Natural killer cell treated with Interleukin-12 subunit alpha and Interleukin-12 subunit beta and Interleukin-15 and Interleukin-18, amount 100 ng/mL, for 72 hours (primary cell): Measurements from ENCODE around the gene HJURP. TPM values are rescaled to one million over a fixed set of nuclear protein-coding genes. Genes with fewer than 3 reads are reported as not detected.

ENCODE experiments used
- ATAC-seq, 2 donors: fragments of 150-1000 bp; cut with Tn5 transposase in 1 of 2; sonication (Bioruptor Pico), chemical (Tn5 transposase) in 1 of 2; 2 replicates each; pipeline ENCODE4 v1.10.0; 2021
- DNase-seq: peaks from one replicate; pipeline ENCODE4 v3.0.0; 2022; ENCODE audit warnings: low spot score
- H3K27ac Mint-ChIP-seq, 2 donors: 1 replicate in 1 of 2; 2 replicates in 1 of 2; pipeline ENCODE4 v1.8.0; 2022; ENCODE audit warnings: mixed read lengths in 2 of 2, mild to moderate bottlenecking in 1 of 2, moderate library complexity in 1 of 2
- H3K27me3 Mint-ChIP-seq, 2 donors: 1 replicate in 1 of 2; 2 replicates in 1 of 2; pipeline ENCODE4 v1.8.0; 2022; ENCODE audit warnings: mixed read lengths in 2 of 2
- H3K36me3 Mint-ChIP-seq: one replicate; pipeline ENCODE4 v1.8.0; 2022; ENCODE audit warnings: mixed read lengths
- H3K4me1 Mint-ChIP-seq, 2 donors: 1 replicate in 1 of 2; 2 replicates in 1 of 2; pipeline ENCODE4 v1.8.0; 2022; ENCODE audit warnings: low read depth in 2 of 2, mixed read lengths in 2 of 2, mild to moderate bottlenecking in 1 of 2
- H3K4me3 Mint-ChIP-seq: one replicate; pipeline ENCODE4 v1.8.0; 2022; ENCODE audit warnings: mixed read lengths
- H3K9me3 Mint-ChIP-seq: 2 replicates; pipeline ENCODE4 v1.8.0; 2022; ENCODE audit warnings: mixed read lengths
- total RNA-seq, 2 donors: library from RNA; stranded (reverse); gene quantifications; one replicate each; pipeline ENCODE4 v1.2.3, GENCODE V29; 2022

The HJURP gene
- total RNA-seq, 2 donors from 2014 or later: 35.6 to 76.6 TPM

- Mint-ChIP-seq H3K4me1 (no peaks in the 10 kb centered on the region), H3K36me3 (no peaks in the 10 kb centered on the region), H3K27me3 (peaks cover 1 to 7% of the 10 kb centered on the region in 2 donors), H3K9me3 (no peaks in the 10 kb centered on the region), H3K4me3 (no peak overlapping the region), H3K27ac (no peak overlapping the region)
- no peak for DNase-seq
- ATAC-seq: peak in 1 of 2 donors; percentile 26
These were observed 23.2 kb downstream of the HJURP start for GRCh38 chr2:233831011-233831721.

GRCh38 chr2:233830111-233830802 lies 24.1 kb downstream of the HJURP start:
- H3K9me3 Mint-ChIP-seq: no peaks in the 10 kb centered on the region
- no peaks in the 10 kb centered on the region for H3K4me1 Mint-ChIP-seq
- H3K4me3 Mint-ChIP-seq: no peak overlapping the region
- no peak overlapping the region for H3K27ac Mint-ChIP-seq
- ATAC-seq: peak; percentile 4 to 36
- H3K27me3 Mint-ChIP-seq: peaks cover 6 to 7% of the 10 kb centered on the region in 2 donors
- peak; percentile 59 for DNase-seq
- no peaks in the 10 kb centered on the region for H3K36me3 Mint-ChIP-seq

- peaks cover 7% of the 10 kb centered on the region in 2 donors for H3K27me3 Mint-ChIP-seq
- H3K4me1 Mint-ChIP-seq: no peaks in the 10 kb centered on the region
- no peak overlapping the region for H3K27ac Mint-ChIP-seq
- no peaks in the 10 kb centered on the region for H3K36me3 Mint-ChIP-seq
- DNase-seq (peak; percentile 16), ATAC-seq (no peak)
- no peak overlapping the region for H3K4me3 Mint-ChIP-seq
- no peaks in the 10 kb centered on the region for H3K9me3 Mint-ChIP-seq
These were observed 24.9 kb downstream of the HJURP start for GRCh38 chr2:233829193-233830110.

- Mint-ChIP-seq H3K27ac (no peak overlapping the region), H3K9me3 (no peaks in the 10 kb centered on the region), H3K4me1 (no peaks in the 10 kb centered on the region), H3K4me3 (no peak overlapping the region), H3K27me3 (peaks cover 7% of the 10 kb centered on the region in 2 donors), H3K36me3 (no peaks in the 10 kb centered on the region)
- peak; percentile 54 for DNase-seq
- no peak for ATAC-seq
These were observed 25.7 kb downstream of the HJURP start for GRCh38 chr2:233828546-233829192.

GRCh38 chr2:233824373-233824772 lies 30.0 kb downstream of the HJURP start:
- no peak overlapping the region for H3K4me3 Mint-ChIP-seq
- H3K4me1 Mint-ChIP-seq: no peaks in the 10 kb centered on the region
- no peaks in the 10 kb centered on the region for H3K36me3 Mint-ChIP-seq
- ATAC-seq (no peak), DNase-seq (peak; percentile 59)
- peaks cover 7 to 11% of the 10 kb centered on the region in 2 donors for H3K27me3 Mint-ChIP-seq
- H3K27ac Mint-ChIP-seq: no peak overlapping the region
- no peaks in the 10 kb centered on the region for H3K9me3 Mint-ChIP-seq

- DNase-seq (peak; percentile 38), ATAC-seq (no peak)
- Mint-ChIP-seq H3K36me3 (no peaks in the 10 kb centered on the region), H3K9me3 (no peaks in the 10 kb centered on the region), H3K4me3 (no peak overlapping the region), H3K4me1 (no peaks in the 10 kb centered on the region), H3K27me3 (peaks cover 7 to 11% of the 10 kb centered on the region in 2 donors), H3K27ac (no peak overlapping the region)
These were observed 30.6 kb downstream of the HJURP start for GRCh38 chr2:233823731-233824121.

GRCh38 chr2:233822781-233823730 lies 31.3 kb downstream of the HJURP start:
- H3K9me3 Mint-ChIP-seq: no peaks in the 10 kb centered on the region
- no peak overlapping the region for H3K27ac Mint-ChIP-seq
- ATAC-seq (peak; percentile 17 to 34), DNase-seq (peak; percentile 51)
- peaks cover 7 to 11% of the 10 kb centered on the region in 2 donors for H3K27me3 Mint-ChIP-seq
- H3K36me3 Mint-ChIP-seq: no peaks in the 10 kb centered on the region
- H3K4me3 Mint-ChIP-seq: no peak overlapping the region
- H3K4me1 Mint-ChIP-seq: no peaks in the 10 kb centered on the region

- H3K4me3 Mint-ChIP-seq: no peak overlapping the region
- DNase-seq (peak; percentile 56), ATAC-seq (peak in 1 of 2 donors; percentile 2)
- no peaks in the 10 kb centered on the region for H3K36me3 Mint-ChIP-seq
- no peaks in the 10 kb centered on the region for H3K9me3 Mint-ChIP-seq
- peaks cover 10 to 11% of the 10 kb centered on the region in 2 donors for H3K27me3 Mint-ChIP-seq
- no peaks in the 10 kb centered on the region for H3K4me1 Mint-ChIP-seq
- H3K27ac Mint-ChIP-seq: no peak overlapping the region
These were observed 32.1 kb downstream of the HJURP start for GRCh38 chr2:233822101-233822771.

- H3K4me3 Mint-ChIP-seq: no peak overlapping the region
- DNase-seq (peak; percentile 44), ATAC-seq (no peak)
- no peaks in the 10 kb centered on the region for H3K36me3 Mint-ChIP-seq
- no peaks in the 10 kb centered on the region for H3K9me3 Mint-ChIP-seq
- peaks cover 11 to 13% of the 10 kb centered on the region in 2 donors for H3K27me3 Mint-ChIP-seq
- H3K4me1 Mint-ChIP-seq: no peaks in the 10 kb centered on the region
- no peak overlapping the region for H3K27ac Mint-ChIP-seq
These were observed 32.6 kb downstream of the HJURP start for GRCh38 chr2:233821709-233822100.

- H3K4me1 Mint-ChIP-seq: no peaks in the 10 kb centered on the region
- H3K36me3 Mint-ChIP-seq: no peaks in the 10 kb centered on the region
- ATAC-seq (no peak), DNase-seq (peak; percentile 37)
- H3K9me3 Mint-ChIP-seq: no peaks in the 10 kb centered on the region
- no peak overlapping the region for H3K27ac Mint-ChIP-seq
- peaks cover 11 to 12% of the 10 kb centered on the region in 2 donors for H3K27me3 Mint-ChIP-seq
- H3K4me3 Mint-ChIP-seq: no peak overlapping the region
These were observed 33.1 kb downstream of the HJURP start for GRCh38 chr2:233821196-233821595.

GRCh38 chr2:233820774-233821105 lies 33.6 kb downstream of the HJURP start:
- Mint-ChIP-seq H3K9me3 (no peaks in the 10 kb centered on the region), H3K27me3 (peaks cover 12 to 14% of the 10 kb centered on the region in 2 donors), H3K27ac (no peak overlapping the region), H3K4me1 (no peaks in the 10 kb centered on the region), H3K4me3 (no peak overlapping the region), H3K36me3 (no peaks in the 10 kb centered on the region)
- DNase-seq: peak; percentile 16
- no peak for ATAC-seq
